GM18858 (cell line): Measurements from ENCODE around the gene FAM47C.
"Not testable (repeated sequence)": the region's sequence is repeated elsewhere in the genome, so short reads cannot be mapped to it uniquely, and the experiment has no call there.

Experiments used
- ATAC-seq: cut with Tn5 transposase; IDR thresholded peaks from one replicate; pipeline ENCODE4 v1.9.1; 2021; ENCODE audit not compliant: unreplicated experiment

The FAM47C gene

GRCh38 chrX:37008182-37008581 lies at the start of gene FAM47C:
Gene FAM47C, plus strand, starts transcription at chrX:37008366. Its CDS starts 45 bp downstream, at chrX:37008411.
- not testable (repeated sequence) for ATAC-seq

- no peak for ATAC-seq
Measured at GRCh38 chrX:36961590-36961989, 46.6 kb upstream of the FAM47C start.

GRCh38 chrX:36963069-36963808 lies 44.9 kb upstream of the FAM47C start:
- no peak for ATAC-seq

GRCh38 chrX:36963852-36964251 lies 44.3 kb upstream of the FAM47C start:
- no peak for ATAC-seq

- ATAC-seq: no peak
Measured at GRCh38 chrX:36973575-36973974, 34.6 kb upstream of the FAM47C start.

- no peak for ATAC-seq
Measured at GRCh38 chrX:36974911-36975310, 33.3 kb upstream of the FAM47C start.

GRCh38 chrX:36978886-36979285 lies 29.3 kb upstream of the FAM47C start:
- no peak for ATAC-seq

GRCh38 chrX:36983831-36984230 lies 24.3 kb upstream of the FAM47C start:
- ATAC-seq: no peak

- ATAC-seq: not testable (repeated sequence)
Measured at GRCh38 chrX:36985416-36986209, 22.6 kb upstream of the FAM47C start.

- no peak for ATAC-seq
Measured at GRCh38 chrX:36986231-36986630, 21.9 kb upstream of the FAM47C start.

- ATAC-seq: not testable (repeated sequence)
Measured at GRCh38 chrX:36987212-36987611, 21.0 kb upstream of the FAM47C start.

- no peak for ATAC-seq
Measured at GRCh38 chrX:37000140-37000539, 8.0 kb upstream of the FAM47C start.

GRCh38 chrX:37010496-37010895 lies 2.3 kb downstream of the FAM47C start:
- no peak for ATAC-seq

- ATAC-seq: not testable (repeated sequence)
Measured at GRCh38 chrX:37034260-37034659, 26.1 kb downstream of the FAM47C start.

GRCh38 chrX:37036674-37037220 lies 28.6 kb downstream of the FAM47C start:
- not testable (repeated sequence) for ATAC-seq

GRCh38 chrX:37038814-37039213 lies 30.6 kb downstream of the FAM47C start:
- not testable (repeated sequence) for ATAC-seq

GRCh38 chrX:37042956-37043885 lies 35.1 kb downstream of the FAM47C start:
- ATAC-seq: not testable (repeated sequence)

- ATAC-seq: peak; percentile 44
Measured at GRCh38 chrX:37047776-37048175, 39.6 kb downstream of the FAM47C start.

- not testable (repeated sequence) for ATAC-seq
Measured at GRCh38 chrX:37057572-37057971, 49.4 kb downstream of the FAM47C start.

GRCh38 chrX:37060999-37061398 lies 52.8 kb downstream of the FAM47C start:
- peak; percentile 86 for ATAC-seq
